HEK293 (cell line): ENCODE measurements around the gene PLEKHG2.
A peak's percentile ranks its signal among the peaks of the same experiment; 100 is the strongest.

Source experiments
- HIC1 ChIP-seq: fragments of 450-650 bp; formaldehyde crosslinking; IDR thresholded peaks from 2 replicates; pipeline ENCODE4 v1.5.1; 2016; ENCODE audit warnings: missing biosample characterization, missing genetic modification characterization
- HOXA7 ChIP-seq: sonication (generic); formaldehyde crosslinking; IDR thresholded peaks from 2 replicates; pipeline ENCODE4 v1.8.1; 2022; ENCODE audit warnings: missing genetic modification reagents, borderline replicate concordance
- KLF1 ChIP-seq: fragments of 450-650 bp; formaldehyde crosslinking; IDR thresholded peaks from 2 replicates; pipeline ENCODE4 v1.5.1; 2016; ENCODE audit warnings: missing biosample characterization, missing genetic modification characterization
- KLF16 ChIP-seq: fragments of 450-650 bp; formaldehyde crosslinking; IDR thresholded peaks from 2 replicates; pipeline ENCODE4 v1.5.1; 2017; ENCODE audit warnings: missing biosample characterization, missing genetic modification characterization
- KLF17 ChIP-seq: fragments of 450-650 bp; formaldehyde crosslinking; IDR thresholded peaks from 2 replicates; pipeline ENCODE4 v1.5.1; 2016; ENCODE audit warnings: missing biosample characterization, missing genetic modification characterization
- OSR2 ChIP-seq: fragments of 450-650 bp; formaldehyde crosslinking; IDR thresholded peaks from 2 replicates; pipeline ENCODE4 v1.5.1; 2016; ENCODE audit warnings: missing biosample characterization, missing genetic modification characterization
- PRDM1 ChIP-seq: fragments of 450-650 bp; formaldehyde crosslinking; IDR thresholded peaks from 2 replicates; pipeline ENCODE4; 2016; ENCODE audit warnings: missing biosample characterization, missing genetic modification characterization
- SP2 ChIP-seq: fragments of 450-650 bp; formaldehyde crosslinking; IDR thresholded peaks from 2 replicates; pipeline ENCODE4 v1.5.1; 2016; ENCODE audit warnings: missing biosample characterization, missing genetic modification characterization
- SP7 ChIP-seq: fragments of 450-650 bp; formaldehyde crosslinking; IDR thresholded peaks from 2 replicates; pipeline ENCODE4 v1.5.1; 2016; ENCODE audit warnings: missing biosample characterization, missing genetic modification characterization
- TCF7L2 ChIP-seq: IDR thresholded peaks from 2 replicates; pipeline ENCODE4 v1.6.1; 2011; ENCODE audit warnings: low read depth, mild to moderate bottlenecking, inconsistent platforms, low read length, moderate library complexity, borderline replicate concordance
- ZBTB21 ChIP-seq: fragments of 450-650 bp; formaldehyde crosslinking; IDR thresholded peaks from 2 replicates; pipeline ENCODE4 v1.5.1; 2017; ENCODE audit warnings: missing biosample characterization, missing genetic modification characterization
- ZIC2 ChIP-seq: fragments of 450-650 bp; formaldehyde crosslinking; IDR thresholded peaks from 2 replicates; pipeline ENCODE4 v1.5.1; 2016; ENCODE audit warnings: missing biosample characterization, missing genetic modification characterization
- ZNF155 ChIP-seq: fragments of 450-650 bp; formaldehyde crosslinking; IDR thresholded peaks from 2 replicates; pipeline ENCODE4 v1.5.1; 2016; ENCODE audit warnings: missing biosample characterization, missing genetic modification characterization
- ZNF19 ChIP-seq: fragments of 450-650 bp; formaldehyde crosslinking; IDR thresholded peaks from 2 replicates; pipeline ENCODE4; 2016; ENCODE audit warnings: missing biosample characterization, missing genetic modification characterization, low read depth
- ZNF211 ChIP-seq: fragments of 450-650 bp; formaldehyde crosslinking; IDR thresholded peaks from 2 replicates; pipeline ENCODE4 v1.5.1; 2016; ENCODE audit warnings: low read depth, missing biosample characterization, missing genetic modification characterization
- ZNF221 ChIP-seq: fragments of 450-650 bp; formaldehyde crosslinking; IDR thresholded peaks from 2 replicates; pipeline ENCODE4 v1.5.1; 2017; ENCODE audit warnings: missing biosample characterization, missing genetic modification characterization, borderline replicate concordance
- ZNF292 ChIP-seq: fragments of 450-650 bp; formaldehyde crosslinking; IDR thresholded peaks from 2 replicates; pipeline ENCODE4 v1.5.1; 2016; ENCODE audit warnings: low read depth, missing biosample characterization, missing genetic modification characterization, borderline replicate concordance
- ZNF366 ChIP-seq: fragments of 450-650 bp; formaldehyde crosslinking; conservative IDR thresholded peaks from 2 replicates; pipeline ENCODE4 v1.5.1; 2016; ENCODE audit warnings: missing biosample characterization, missing genetic modification characterization
- ZNF416 ChIP-seq: fragments of 450-650 bp; formaldehyde crosslinking; IDR thresholded peaks from 2 replicates; pipeline ENCODE4 v1.5.1; 2016; ENCODE audit warnings: missing biosample characterization, missing genetic modification characterization
- ZNF510 ChIP-seq: fragments of 450-650 bp; formaldehyde crosslinking; IDR thresholded peaks from 2 replicates; pipeline ENCODE4 v1.5.1; 2018; ENCODE audit warnings: mild to moderate bottlenecking, missing genetic modification characterization, missing biosample characterization; ENCODE audit not compliant: insufficient replicate concordance
- ZNF555 ChIP-seq: fragments of 450-650 bp; formaldehyde crosslinking; conservative IDR thresholded peaks from 2 replicates; pipeline ENCODE4 v1.5.1; 2017; ENCODE audit warnings: missing biosample characterization, mild to moderate bottlenecking, missing genetic modification characterization, inconsistent platforms
- ZNF621 ChIP-seq: fragments of 450-650 bp; formaldehyde crosslinking; IDR thresholded peaks from 2 replicates; pipeline ENCODE4 v1.5.1; 2017; ENCODE audit warnings: missing biosample characterization, missing genetic modification characterization
- ZNF645 ChIP-seq: fragments of 450-650 bp; formaldehyde crosslinking; IDR thresholded peaks from 2 replicates; pipeline ENCODE4; 2016; ENCODE audit warnings: missing biosample characterization, missing genetic modification characterization
- ZNF830 ChIP-seq: fragments of 450-650 bp; IDR thresholded peaks from 2 replicates; pipeline ENCODE4 v1.5.0; 2018; ENCODE audit warnings: missing biosample characterization, missing genetic modification characterization, low read depth, mild to moderate bottlenecking, moderate library complexity
- ZSCAN4 ChIP-seq: fragments of 450-650 bp; formaldehyde crosslinking; IDR thresholded peaks from 2 replicates; pipeline ENCODE4 v1.5.1; 2017; ENCODE audit warnings: missing biosample characterization, missing genetic modification characterization
- TF ChIP-seq, protein P1 (sequence below): fragments of 450-650 bp; formaldehyde crosslinking; IDR thresholded peaks from 2 replicates; pipeline ENCODE4 v1.5.1; 2016; ENCODE audit warnings: missing biosample characterization, missing genetic modification characterization
- TF ChIP-seq, protein P2 (sequence below): fragments of 450-650 bp; formaldehyde crosslinking; IDR thresholded peaks from 2 replicates; pipeline ENCODE4 v1.5.1; 2016; ENCODE audit warnings: missing biosample characterization, missing genetic modification characterization

The PLEKHG2 gene

GRCh38 chr19:39474139-39474620, 61.7 kb downstream of the PLEKHG2 start (continued):
- TF ChIP-seq ZSCAN4 (tag by site-specific recombination) (no peak), KLF17 (tag by site-specific recombination) (peak; percentile 72; the same call in 1 of the 2 replicates), KLF16 (tag by site-specific recombination) (0 out of 2 replicates have a peak, but pooled peaks have one; percentile 30), OSR2 (tag by site-specific recombination) (no peak), HIC1 (tag by site-specific recombination) (peak; percentile 84; the same call in 1 of the 2 replicates), ZNF221 (tag by site-specific recombination) (no peak), ZNF510 (no peak), PRDM1 (tag by site-specific recombination) (no peak), ZNF645 (tag by site-specific recombination) (no peak), ZNF366 (tag by site-specific recombination) (no peak), SP7 (tag by site-specific recombination) (0 out of 2 replicates have a peak, but pooled peaks have one; percentile 39), ZNF555 (tag by site-specific recombination) (no peak), ZNF211 (tag by site-specific recombination) (no peak), HOXA7 (CRISPR knock-in tag) (no peak), ZIC2 (tag by site-specific recombination) (peak; percentile 46), ZBTB21 (tag by site-specific recombination) (no peak), TCF7L2 (no peak), ZNF155 (tag by site-specific recombination) (no peak), ZNF830 (tag by site-specific recombination) (no peak), ZNF416 (tag by site-specific recombination) (no peak), ZNF621 (tag by site-specific recombination) (no peak), ZNF292 (no peak), KLF1 (peak; percentile 16; the same call in 1 of the 2 replicates), ZNF19 (tag by site-specific recombination) (0 out of 2 replicates have a peak, but pooled peaks have one; percentile 28), SP2 (tag by site-specific recombination) (no peak)
- TF ChIP-seq, protein P1, sequence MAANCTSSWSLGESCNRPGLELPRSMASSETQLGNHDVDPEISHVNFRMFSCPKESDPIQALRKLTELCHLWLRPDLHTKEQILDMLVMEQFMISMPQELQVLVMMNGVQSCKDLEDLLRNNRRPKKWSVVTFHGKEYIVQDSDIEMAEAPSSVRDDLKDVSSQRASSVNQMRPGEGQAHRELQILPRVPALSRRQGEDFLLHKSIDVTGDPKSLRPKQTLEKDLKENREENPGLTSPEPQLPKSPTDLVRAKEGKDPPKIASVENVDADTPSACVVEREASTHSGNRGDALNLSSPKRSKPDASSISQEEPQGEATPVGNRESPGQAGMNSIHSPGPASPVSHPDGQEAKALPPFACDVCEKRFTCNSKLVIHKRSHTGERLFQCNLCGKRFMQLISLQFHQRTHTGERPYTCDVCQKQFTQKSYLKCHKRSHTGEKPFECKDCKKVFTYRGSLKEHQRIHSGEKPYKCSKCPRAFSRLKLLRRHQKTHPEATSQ, result no peak
- TF ChIP-seq, protein P2, sequence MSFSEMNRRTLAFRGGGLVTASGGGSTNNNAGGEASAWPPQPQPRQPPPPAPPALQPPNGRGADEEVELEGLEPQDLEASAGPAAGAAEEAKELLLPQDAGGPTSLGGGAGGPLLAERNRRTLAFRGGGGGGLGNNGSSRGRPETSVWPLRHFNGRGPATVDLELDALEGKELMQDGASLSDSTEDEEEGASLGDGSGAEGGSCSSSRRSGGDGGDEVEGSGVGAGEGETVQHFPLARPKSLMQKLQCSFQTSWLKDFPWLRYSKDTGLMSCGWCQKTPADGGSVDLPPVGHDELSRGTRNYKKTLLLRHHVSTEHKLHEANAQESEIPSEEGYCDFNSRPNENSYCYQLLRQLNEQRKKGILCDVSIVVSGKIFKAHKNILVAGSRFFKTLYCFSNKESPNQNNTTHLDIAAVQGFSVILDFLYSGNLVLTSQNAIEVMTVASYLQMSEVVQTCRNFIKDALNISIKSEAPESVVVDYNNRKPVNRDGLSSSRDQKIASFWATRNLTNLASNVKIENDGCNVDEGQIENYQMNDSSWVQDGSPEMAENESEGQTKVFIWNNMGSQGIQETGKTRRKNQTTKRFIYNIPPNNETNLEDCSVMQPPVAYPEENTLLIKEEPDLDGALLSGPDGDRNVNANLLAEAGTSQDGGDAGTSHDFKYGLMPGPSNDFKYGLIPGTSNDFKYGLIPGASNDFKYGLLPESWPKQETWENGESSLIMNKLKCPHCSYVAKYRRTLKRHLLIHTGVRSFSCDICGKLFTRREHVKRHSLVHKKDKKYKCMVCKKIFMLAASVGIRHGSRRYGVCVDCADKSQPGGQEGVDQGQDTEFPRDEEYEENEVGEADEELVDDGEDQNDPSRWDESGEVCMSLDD (tag by site-specific recombination), result no peak
